ENCODE data around the gene BDKRB2. TPM values are rescaled to one million over a fixed set of nuclear protein-coding genes. Genes with fewer than 3 reads are reported as not detected.

The BDKRB2 gene
- 7.9 TPM for total RNA-seq

DNA sequence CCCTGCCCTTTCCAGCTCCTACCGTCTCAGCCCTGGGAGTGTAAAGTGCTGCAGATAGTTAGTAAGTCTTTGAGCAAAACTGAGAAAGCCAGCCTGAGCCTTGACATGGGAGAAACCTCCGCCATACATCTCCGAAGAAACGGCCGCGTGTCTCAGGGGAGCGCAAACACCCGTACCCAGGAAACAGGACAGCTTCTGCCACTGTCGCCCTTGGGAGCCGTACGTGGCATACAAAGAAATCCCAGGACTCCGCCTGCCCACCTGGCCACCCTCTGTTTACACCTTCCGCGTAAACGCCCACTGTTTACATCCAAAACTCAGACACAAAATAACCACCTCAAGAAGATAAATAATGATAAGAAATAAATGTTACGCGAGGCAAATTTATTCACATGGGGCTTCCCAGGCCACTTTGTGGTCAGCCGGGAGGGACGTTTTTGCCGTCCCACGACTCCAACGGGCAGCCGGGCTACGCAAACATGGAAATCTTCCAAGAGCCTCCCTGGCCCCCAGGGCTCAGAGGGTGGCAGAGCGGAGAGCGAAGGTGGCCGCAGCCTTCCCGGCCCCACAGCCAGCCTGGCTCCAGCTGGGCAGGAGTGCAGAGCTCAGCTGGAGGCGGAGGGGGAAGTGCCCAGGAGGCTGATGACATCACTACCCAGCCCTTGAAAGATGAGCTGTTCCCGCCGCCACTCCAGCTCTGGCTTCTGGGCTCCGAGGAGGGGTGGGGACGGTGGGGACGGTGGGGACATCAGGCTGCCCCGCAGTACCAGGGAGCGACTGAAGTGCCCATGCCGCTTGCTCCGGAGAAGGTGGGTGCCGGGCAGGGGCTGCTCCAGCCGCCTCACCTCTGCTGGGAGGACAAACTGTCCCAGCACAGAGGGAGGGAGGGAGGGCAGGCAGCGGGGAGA is at the start of gene BDKRB2:
TSS of gene BDKRB2 (plus strand) at position 689 of the 908 bp plus-strand sequence. CDS start 32,269 bp downstream, outside the sequence.
- intact Hi-C loops (cut with DNase I), result no loop called here
- H3K4me1 ChIP-seq, result no peaks in the 10 kb centered on the region
- TF ChIP-seq, protein P1, sequence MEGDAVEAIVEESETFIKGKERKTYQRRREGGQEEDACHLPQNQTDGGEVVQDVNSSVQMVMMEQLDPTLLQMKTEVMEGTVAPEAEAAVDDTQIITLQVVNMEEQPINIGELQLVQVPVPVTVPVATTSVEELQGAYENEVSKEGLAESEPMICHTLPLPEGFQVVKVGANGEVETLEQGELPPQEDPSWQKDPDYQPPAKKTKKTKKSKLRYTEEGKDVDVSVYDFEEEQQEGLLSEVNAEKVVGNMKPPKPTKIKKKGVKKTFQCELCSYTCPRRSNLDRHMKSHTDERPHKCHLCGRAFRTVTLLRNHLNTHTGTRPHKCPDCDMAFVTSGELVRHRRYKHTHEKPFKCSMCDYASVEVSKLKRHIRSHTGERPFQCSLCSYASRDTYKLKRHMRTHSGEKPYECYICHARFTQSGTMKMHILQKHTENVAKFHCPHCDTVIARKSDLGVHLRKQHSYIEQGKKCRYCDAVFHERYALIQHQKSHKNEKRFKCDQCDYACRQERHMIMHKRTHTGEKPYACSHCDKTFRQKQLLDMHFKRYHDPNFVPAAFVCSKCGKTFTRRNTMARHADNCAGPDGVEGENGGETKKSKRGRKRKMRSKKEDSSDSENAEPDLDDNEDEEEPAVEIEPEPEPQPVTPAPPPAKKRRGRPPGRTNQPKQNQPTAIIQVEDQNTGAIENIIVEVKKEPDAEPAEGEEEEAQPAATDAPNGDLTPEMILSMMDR (IDR thresholded peaks at IDR 0.05), result no peak
- peak within 1 kb of the TSS; percentile 0 to 43 for H3K27ac ChIP-seq
- no peaks in the 10 kb centered on the region for H3K9me3 ChIP-seq
- DNase-seq (ENCODE audit: low spot score in 2 of 2), result peak in 1 of 2 donors; percentile 77
- H3K4me3 ChIP-seq, result peak within 1 kb of the TSS; percentile 39 to 44
- no peaks in the 10 kb centered on the region for H3K36me3 ChIP-seq
- H3K27me3 ChIP-seq, result peaks cover 5% of the 10 kb centered on the region

DNA sequence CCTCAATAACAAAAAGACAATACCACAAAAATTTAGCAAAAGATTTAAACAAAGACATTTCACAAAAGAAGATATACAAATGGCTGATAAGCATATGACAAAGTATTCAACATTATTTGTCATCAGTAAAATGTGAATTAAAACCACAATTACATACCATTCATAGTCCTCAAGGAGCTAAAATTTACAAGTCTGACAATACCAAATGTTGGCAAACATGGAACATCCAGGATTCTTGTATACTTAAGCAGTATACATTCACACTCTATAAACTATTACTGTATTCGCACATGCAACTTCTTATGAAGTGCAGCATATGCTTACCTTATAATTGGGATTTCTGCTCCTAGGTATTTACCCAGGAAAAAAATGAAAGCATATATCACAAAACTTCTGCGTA is 49.7 kb upstream of the BDKRB2 start:
- H3K4me1 ChIP-seq, result no peaks in the 10 kb centered on the region
- H3K27me3 ChIP-seq, result no peaks in the 10 kb centered on the region
- intact Hi-C loops (cut with DNase I), result no loop called here
- TF ChIP-seq, protein P1 (IDR thresholded peaks at IDR 0.05), result no peak
- H3K36me3 ChIP-seq, result no peaks in the 10 kb centered on the region
- no peak overlapping the region for H3K4me3 ChIP-seq
- no peaks in the 10 kb centered on the region for H3K9me3 ChIP-seq
- no peak overlapping the region for H3K27ac ChIP-seq
- DNase-seq (ENCODE audit: low spot score in 2 of 2), result no peak

DNA sequence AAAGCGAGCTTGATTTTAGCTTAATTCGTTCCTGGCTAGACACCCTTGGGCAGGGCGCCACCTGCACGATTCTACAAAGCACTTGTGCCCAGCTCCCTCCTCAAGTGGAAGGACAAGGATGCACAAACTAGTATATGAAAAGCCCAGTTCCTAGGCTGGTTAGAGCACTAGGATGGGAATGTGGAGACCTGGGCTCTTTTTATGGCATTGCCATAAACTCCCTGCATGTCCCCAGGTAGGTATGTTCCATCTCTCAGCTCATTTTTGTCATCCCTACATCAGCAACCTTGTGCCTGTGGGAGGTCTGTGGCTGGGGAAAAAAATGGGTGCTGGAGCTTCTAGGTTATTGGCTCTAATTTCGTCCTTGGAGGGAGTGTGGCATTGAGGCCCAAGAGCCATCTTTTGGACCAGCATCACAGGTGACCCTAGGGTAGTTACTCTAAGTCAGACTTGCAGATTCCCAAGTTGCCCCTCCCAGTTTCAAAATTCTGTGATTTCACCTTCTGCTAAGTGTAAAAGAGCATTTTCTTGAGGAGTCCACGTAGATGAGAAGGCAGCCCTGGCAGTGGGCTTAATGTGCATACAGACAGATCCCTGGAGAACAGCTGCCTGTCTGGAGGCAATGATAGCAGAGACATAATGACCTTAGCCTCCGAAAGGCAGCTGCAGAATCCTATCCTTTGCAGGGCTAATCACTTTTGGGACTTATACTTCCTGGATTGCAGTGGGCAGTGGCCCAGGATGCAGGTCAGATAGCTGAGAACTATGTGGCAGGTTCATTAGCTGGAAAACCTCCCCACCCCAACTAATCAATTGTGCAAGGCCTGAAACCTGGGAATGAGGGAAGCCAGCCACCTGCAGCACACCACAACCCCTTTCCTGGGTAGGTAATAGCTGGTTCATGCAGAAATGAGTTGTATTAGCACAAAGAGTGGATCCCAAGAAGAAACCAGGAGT is 47.6 kb upstream of the BDKRB2 start:
- TF ChIP-seq, protein P1 (IDR thresholded peaks at IDR 0.05), result no peak
- Histone ChIP-seq H3K36me3 (no peaks in the 10 kb centered on the region), H3K9me3 (no peaks in the 10 kb centered on the region), H3K27me3 (no peaks in the 10 kb centered on the region), H3K4me1 (no peaks in the 10 kb centered on the region), H3K4me3 (no peak overlapping the region), H3K27ac (no peak overlapping the region)
- no peak for DNase-seq (ENCODE audit: low spot score in 2 of 2)
- intact Hi-C loops (cut with DNase I), result no loop called here

DNA sequence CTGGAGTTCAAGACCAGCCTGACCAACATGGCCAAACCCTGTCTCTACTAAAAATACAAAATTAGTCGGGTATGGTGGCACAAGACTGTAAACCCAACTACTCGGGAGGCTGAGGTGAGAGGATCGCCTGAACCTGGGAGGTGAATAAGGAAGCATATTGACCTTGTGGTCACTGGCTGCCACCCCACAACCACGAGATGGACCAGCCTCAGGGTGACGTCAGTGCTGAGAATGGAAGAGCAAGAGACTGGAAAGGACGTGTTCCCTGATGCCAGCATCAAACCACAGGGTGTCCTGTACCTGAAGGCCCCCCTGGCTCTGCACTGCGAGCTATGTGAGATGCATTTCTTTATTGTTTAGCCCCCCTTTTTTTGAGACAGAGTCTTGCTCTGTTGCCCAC is 45.9 kb upstream of the BDKRB2 start:
- H3K27me3 ChIP-seq, result no peaks in the 10 kb centered on the region
- DNase-seq (ENCODE audit: low spot score in 2 of 2), result no peak
- no peaks in the 10 kb centered on the region for H3K36me3 ChIP-seq
- H3K4me3 ChIP-seq, result no peak overlapping the region
- intact Hi-C loops (cut with DNase I), result no loop called here
- H3K4me1 ChIP-seq, result no peaks in the 10 kb centered on the region
- no peak overlapping the region for H3K27ac ChIP-seq
- H3K9me3 ChIP-seq, result no peaks in the 10 kb centered on the region
- TF ChIP-seq, protein P1 (IDR thresholded peaks at IDR 0.05), result no peak

DNA sequence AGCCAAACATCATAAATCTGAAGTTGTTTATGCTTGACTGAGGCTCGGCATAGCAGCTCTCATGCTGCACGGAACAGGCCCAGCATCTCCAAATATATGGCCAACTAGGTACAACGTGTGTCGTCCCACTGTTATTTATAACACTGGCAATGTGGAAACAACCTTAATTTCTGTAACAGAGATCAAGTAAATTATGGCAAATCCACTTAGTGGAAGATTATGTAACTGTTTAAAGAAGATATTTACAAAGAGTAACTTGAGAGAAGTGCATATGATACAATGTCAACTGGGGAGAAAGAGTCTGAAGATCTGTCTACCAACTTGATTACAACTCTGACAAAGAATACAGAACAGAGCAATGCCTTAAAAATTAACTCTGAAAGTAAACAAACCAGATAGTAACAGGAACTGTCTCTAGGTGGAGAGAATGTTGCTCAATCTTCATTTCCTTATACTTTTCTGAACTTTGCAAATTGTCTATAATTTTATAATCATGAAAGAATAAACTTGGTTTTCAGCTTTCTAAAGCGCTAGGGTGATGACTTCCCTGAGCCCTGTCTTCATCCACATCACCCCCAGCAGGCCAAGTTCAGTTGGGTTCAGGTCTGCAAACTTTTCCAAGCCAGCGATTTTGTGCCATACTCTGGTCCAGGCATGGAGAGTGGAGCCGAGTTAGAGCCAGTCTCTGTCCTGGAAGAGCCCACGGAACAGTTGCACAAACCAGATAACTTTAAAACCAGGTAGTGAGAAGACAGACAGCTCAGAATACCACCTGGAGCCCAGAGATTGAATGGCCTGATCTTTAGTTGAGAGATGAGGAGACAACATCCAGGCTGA is 44.3 kb upstream of the BDKRB2 start:
- intact Hi-C loops (cut with DNase I), result no loop called here
- no peaks in the 10 kb centered on the region for H3K4me1 ChIP-seq
- no peaks in the 10 kb centered on the region for H3K27me3 ChIP-seq
- TF ChIP-seq, protein P1 (IDR thresholded peaks at IDR 0.05), result no peak
- no peak overlapping the region for H3K27ac ChIP-seq
- no peak overlapping the region for H3K4me3 ChIP-seq
- no peaks in the 10 kb centered on the region for H3K36me3 ChIP-seq
- no peaks in the 10 kb centered on the region for H3K9me3 ChIP-seq
- no peak for DNase-seq (ENCODE audit: low spot score in 2 of 2)
